Stomach (tissue), 4 donors: Measurements from ENCODE around the gene PKIB.

Source experiments
- EP300 ChIP-seq: sonication (generic); formaldehyde crosslinking; IDR thresholded peaks from one replicate; pipeline ENCODE4 v1.6.1; 2017; ENCODE audit warnings: antibody characterized with exemption
- POLR2A ChIP-seq, 4 donors: fragments of 450-650 bp; IDR thresholded peaks; one replicate each; pipeline ENCODE4 v1.6.1; 2016; ENCODE audit warnings: antibody characterized with exemption in 4 of 4, control low read depth in 2 of 4, mild to moderate bottlenecking in 1 of 4, moderate library complexity in 1 of 4
- TF ChIP-seq, protein P1 (sequence below), 7 experiments: fragments of 450-650 bp in 4 of 7; fragments of 200-600 bp in 3 of 7; sonication (generic) in 3 of 7; IDR thresholded peaks; one replicate each; pipeline ENCODE4 v1.5.1; 2016 to 2019; ENCODE audit warnings: antibody characterized with exemption in 7 of 7, control low read depth in 2 of 7, mild to moderate bottlenecking in 1 of 7

DNA sequence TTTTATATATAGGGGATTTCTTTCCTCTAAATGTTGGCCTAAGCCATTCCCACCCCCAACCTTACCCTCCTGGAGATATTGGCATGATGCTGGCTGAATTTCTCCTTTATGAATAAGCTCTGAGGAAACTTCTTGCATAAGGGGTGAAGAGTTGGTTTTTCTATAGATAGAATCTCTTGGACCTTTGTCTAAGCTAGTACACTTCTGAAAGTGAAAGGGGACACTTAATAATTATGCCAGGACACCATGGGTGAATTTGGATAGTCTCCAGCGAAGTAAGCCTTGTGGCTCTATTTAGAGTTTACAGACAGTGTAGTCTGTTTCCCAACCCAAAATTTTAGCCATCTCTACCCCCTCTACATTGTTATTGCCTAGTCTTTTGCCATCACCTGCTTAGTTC is 142.3 kb downstream of the PKIB start:
- TF ChIP-seq EP300 (no peak), POLR2A (IDR thresholded peaks at IDR 0.05) (no peak)
- TF ChIP-seq, protein P1, sequence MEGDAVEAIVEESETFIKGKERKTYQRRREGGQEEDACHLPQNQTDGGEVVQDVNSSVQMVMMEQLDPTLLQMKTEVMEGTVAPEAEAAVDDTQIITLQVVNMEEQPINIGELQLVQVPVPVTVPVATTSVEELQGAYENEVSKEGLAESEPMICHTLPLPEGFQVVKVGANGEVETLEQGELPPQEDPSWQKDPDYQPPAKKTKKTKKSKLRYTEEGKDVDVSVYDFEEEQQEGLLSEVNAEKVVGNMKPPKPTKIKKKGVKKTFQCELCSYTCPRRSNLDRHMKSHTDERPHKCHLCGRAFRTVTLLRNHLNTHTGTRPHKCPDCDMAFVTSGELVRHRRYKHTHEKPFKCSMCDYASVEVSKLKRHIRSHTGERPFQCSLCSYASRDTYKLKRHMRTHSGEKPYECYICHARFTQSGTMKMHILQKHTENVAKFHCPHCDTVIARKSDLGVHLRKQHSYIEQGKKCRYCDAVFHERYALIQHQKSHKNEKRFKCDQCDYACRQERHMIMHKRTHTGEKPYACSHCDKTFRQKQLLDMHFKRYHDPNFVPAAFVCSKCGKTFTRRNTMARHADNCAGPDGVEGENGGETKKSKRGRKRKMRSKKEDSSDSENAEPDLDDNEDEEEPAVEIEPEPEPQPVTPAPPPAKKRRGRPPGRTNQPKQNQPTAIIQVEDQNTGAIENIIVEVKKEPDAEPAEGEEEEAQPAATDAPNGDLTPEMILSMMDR (IDR thresholded peaks at IDR 0.05), result no peak
